Hypothalamus (tissue), 51 donors: ENCODE measurements around the gene RTF2.

Source experiments
- DNase-seq, 51 donors: peaks; one replicate each; lab custom pipeline; 2025; lab: John Stamatoyannopoulos, UW

RTF2 gene

GRCh38 chr20:56437196-56437960 is 31.0 kb upstream of the RTF2 start:
- no peak for DNase-seq

DNA sequence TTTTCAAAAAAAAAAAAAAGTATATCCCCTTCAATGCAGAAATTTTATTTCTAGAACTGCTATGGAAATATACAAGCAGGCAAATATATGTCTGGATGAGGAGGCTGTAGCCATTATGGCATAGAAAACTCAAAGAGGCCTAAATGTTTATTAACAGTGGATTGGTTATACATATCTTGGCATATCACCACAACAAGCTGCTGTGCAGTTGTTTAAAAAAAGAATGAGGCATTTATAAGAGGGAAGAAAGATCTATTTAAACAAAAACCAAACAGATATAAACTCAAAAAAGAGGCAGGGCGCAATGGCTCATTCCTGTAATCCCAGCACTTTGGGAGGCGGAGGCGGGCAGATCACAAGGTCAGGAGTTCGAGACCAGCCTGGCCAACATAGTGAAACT is 30.1 kb upstream of the RTF2 start:
- DNase-seq, result no peak

DNA sequence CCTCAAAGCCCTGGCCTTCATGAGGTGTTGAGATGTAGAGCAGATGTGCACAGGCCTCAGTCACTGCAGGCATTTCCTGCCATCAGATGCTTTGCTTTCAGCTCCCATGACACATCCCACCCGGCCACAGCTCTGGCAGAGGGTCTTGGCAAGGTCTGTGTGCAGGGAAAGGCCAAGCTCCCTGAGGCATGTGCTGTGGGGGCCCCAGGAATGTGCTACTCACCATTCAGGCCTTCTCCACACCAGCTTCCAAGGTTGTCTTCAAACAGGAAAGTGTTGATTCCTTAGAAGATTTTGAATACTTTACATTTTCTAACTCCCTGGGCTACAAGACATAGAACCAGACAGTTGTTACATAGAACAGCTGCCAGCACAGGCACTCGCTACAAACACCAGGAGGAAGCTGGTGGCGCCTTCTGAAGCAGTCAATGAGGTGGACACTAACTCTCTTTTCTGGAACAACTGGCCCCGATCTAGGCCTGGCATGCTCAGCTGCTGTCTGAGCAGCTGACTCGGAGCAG is 28.6 kb upstream of the RTF2 start:
- peak in 3 of 51 donors; percentile 7 to 8 (median 7) for DNase-seq

GRCh38 chr20:56440346-56441007 is 27.9 kb upstream of the RTF2 start:
- no peak for DNase-seq

- DNase-seq, result no peak
Measured at GRCh38 chr20:56442389-56443365, 25.8 kb upstream of the RTF2 start.

GRCh38 chr20:56443654-56444540 is 24.5 kb upstream of the RTF2 start:
- peak in 1 of 51 donors; percentile 36 for DNase-seq

GRCh38 chr20:56445130-56445529 is 23.3 kb upstream of the RTF2 start:
- no peak for DNase-seq

GRCh38 chr20:56445540-56445939 is 22.9 kb upstream of the RTF2 start:
- no peak for DNase-seq

DNA sequence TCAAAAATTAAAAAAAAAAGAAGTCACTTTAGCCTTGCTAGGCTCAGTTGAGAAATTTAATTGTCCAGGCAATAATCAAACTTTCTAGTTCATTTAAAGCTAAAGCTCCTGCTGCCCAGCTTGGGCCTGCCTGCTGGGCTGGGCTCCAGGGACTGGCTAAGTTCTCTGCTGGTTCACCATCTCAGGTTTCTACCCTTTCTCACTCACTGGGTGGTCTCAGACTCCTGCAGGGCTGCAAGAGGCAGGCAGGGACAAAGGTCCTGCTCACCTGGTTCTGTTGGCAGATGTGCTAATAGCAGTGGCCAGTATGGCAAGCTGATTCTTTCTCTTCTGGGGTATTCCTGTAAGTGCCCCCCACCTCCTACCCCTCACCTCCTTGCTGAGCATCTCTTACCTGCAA is 21.2 kb upstream of the RTF2 start:
- no peak for DNase-seq

DNA sequence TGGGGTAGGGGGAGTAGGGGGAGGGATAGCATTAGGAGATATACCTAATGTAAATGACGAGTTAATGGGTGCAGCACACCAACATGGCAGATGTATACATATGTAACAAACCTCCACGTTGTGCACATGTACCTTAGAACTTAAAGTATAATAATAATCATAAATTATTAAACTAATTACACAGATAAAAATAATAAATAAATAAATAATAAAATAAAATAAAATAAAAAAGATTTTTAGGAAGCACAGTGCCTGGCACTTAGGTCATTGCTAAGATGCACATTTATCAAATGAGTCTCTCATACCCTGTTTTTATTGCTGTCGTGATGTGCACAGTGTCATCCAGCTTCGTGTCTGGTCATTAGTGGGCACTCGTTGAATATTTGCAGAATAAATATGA is 19.0 kb upstream of the RTF2 start:
- DNase-seq, result no peak

GRCh38 chr20:56451056-56451765 is 17.2 kb upstream of the RTF2 start:
- no peak for DNase-seq

DNA sequence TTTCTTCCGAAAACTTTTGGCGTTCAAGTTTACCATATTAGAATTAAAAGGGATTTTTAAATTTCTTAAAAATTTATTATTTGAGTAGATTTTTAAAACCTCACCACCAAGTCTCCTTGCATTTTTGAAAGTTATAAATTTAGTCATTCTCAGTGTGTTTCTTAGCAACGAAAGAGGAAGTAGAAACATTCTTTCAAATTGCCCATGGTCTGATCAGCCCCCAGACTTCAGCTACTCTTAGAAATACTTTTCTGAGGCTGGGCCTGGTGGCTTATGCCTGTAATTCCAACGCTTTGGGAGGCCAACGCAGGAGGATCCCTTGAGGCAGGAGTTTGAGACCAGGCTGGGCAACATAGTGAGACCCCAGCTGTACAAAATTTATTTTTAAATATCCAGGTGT is 15.1 kb upstream of the RTF2 start:
- DNase-seq, result no peak

- DNase-seq, result no peak
Measured at GRCh38 chr20:56454754-56455153, 13.7 kb upstream of the RTF2 start.

DNA sequence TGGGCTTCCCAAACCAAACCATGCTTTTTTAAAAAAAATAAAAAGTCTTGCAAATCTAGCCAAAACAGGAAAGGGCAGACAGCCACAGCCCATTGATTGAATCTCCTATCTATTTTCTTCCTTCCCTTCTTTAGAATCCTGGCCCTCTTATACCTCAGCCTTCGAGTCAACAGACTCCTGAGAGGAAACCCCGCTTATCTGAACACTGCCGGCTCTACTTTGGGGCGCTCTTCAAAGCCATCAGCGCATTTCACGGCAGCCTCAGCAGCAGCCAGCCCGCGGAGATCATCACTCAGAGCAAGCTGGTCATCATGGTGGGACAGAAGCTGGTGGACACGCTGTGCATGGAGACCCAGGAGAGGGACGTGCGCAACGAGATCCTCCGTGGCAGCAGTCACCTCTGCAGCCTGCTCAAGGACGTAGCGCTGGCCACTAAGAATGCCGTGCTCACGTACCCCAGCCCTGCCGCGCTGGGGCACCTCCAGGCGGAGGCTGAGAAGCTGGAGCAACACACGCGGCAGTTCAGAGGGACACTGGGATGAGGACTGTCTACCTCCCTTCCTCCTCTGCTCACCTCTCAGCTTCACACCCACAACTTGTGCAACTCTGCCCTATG is 10.1 kb upstream of the RTF2 start:
- DNase-seq, result no peak

DNA sequence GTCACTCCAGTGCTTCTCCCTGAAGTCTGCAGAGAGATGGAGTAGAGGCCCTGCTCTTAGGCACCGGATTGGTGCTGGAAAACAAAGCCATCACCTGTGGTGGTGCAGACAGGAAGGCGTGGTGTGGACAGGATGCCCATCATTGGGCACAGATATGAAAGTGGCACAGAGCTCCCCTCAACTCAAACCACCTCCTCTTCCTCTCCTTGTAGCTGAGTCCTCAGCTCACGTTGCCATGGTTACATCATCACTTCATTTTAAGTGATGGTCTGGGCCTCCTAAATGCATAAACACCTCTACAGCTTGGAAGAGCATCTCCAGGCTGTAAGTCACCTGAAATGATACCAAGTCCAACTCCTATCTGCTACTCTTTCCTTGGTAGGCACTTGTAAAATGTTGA is 8.0 kb upstream of the RTF2 start:
- DNase-seq, result no peak

DNA sequence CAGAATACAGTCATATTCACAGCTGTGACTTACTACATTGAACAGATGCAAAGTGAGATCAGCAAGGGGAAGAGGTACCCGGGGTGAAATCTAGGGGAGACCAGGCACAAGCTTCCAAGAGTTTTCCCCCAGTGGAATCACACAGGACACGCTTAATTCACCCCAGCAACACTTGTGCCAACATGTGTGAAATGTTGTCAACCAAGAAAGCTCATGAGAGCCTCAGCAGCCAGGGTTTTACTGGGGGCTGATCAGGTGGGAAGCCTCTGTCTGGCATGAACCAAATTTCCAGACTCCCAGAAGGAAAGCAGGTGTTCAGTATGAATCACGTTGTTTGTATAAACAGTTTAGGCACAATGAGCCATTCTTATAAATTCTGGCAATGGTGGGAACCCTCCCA is 6.9 kb upstream of the RTF2 start:
- no peak for DNase-seq

- DNase-seq, result no peak
Measured at GRCh38 chr20:56463428-56463827, 5.0 kb upstream of the RTF2 start.

DNA sequence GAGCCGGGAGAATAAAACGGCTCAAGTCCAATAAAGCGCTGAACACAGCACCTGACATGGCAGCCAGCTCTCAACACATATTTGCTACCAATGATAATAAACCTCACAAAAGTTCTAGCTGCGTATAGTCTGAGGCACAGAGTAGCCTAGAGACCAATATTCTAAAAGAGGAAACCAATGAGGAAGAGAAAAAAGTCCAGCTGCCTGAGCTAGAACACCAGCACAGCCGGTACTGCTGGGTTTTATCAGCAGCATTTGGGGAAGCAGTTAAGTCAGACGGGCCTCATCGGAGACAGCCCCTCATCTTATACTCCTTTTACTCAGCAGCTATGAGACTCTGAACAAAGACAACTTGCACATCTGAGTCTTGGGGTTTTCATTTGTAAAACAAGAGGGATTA is 2.4 kb upstream of the RTF2 start:
- DNase-seq, result no peak

GRCh38 chr20:56467968-56468315 is 485 bp upstream of the RTF2 start:
- no peak for DNase-seq
